GM12872 (cell line): ENCODE data around the gene PSD2.

Source experiments
- CTCF ChIP-seq: IDR thresholded peaks from 3 replicates; pipeline ENCODE4 v1.5.1; 2011; ENCODE audit warnings: low read depth, mild to moderate bottlenecking, low read length, moderate library complexity; ENCODE audit not compliant: insufficient read depth

Gene PSD2

GRCh38 chr5:139829471-139829870, 33.9 kb downstream of the PSD2 start:
- no peak for TF ChIP-seq CTCF

GRCh38 chr5:139831624-139832023, 36.0 kb downstream of the PSD2 start:
- TF ChIP-seq CTCF = no peak

- no peak for TF ChIP-seq CTCF
Observed at GRCh38 chr5:139833525-139833924, 37.9 kb downstream of the PSD2 start.

GRCh38 chr5:139835656-139836055, 40.0 kb downstream of the PSD2 start:
- TF ChIP-seq CTCF = no peak

- no peak for TF ChIP-seq CTCF
Observed at GRCh38 chr5:139836469-139837208, 41.0 kb downstream of the PSD2 start.

GRCh38 chr5:139837711-139838380, 42.2 kb downstream of the PSD2 start:
- TF ChIP-seq CTCF = no peak

GRCh38 chr5:139838381-139839197, 43.0 kb downstream of the PSD2 start:
- no peak for TF ChIP-seq CTCF
